Stimulated activated effector memory CD8-positive, alpha-beta T cell treated with anti-CD3 and anti-CD28 coated beads, Interleukin-12 subunit alpha, Interleukin-12 subunit beta, amount 100 ng/mL, for 72 hours (primary cell): ENCODE results near the gene VPS8.

Source experiments
- ATAC-seq: fragments of 150-1000 bp; cut with Tn5 transposase; 2 replicates; pipeline ENCODE4 v1.10.0; 2021
- DNase-seq, 2 donors: peaks; one replicate each; pipeline ENCODE4 v3.0.0; 2021 to 2022; ENCODE audit warnings: low spot score in 2 of 2
- H3K27ac Mint-ChIP-seq: one replicate; pipeline ENCODE4 v1.8.0; 2022; ENCODE audit warnings: mild to moderate bottlenecking, mixed read lengths
- H3K36me3 Mint-ChIP-seq: one replicate; pipeline ENCODE4 v1.8.0; 2022; ENCODE audit warnings: mild to moderate bottlenecking, mixed read lengths
- H3K4me1 Mint-ChIP-seq: one replicate; pipeline ENCODE4 v1.8.0; 2022; ENCODE audit warnings: mixed read lengths
- H3K4me3 Mint-ChIP-seq: one replicate; pipeline ENCODE4 v1.8.0; 2022; ENCODE audit warnings: mild to moderate bottlenecking, mixed read lengths
- H3K9me3 Mint-ChIP-seq: one replicate; pipeline ENCODE4 v1.8.0; 2022; ENCODE audit warnings: mixed read lengths

VPS8 gene

GRCh38 chr3:184848934-184849333 lies 37.0 kb downstream of the VPS8 start:
- ATAC-seq (no peak), DNase-seq (no peak)
- no peaks in the 10 kb centered on the region for H3K9me3 Mint-ChIP-seq
- H3K36me3 Mint-ChIP-seq, result peaks cover 44% of the 10 kb centered on the region
- H3K4me3 Mint-ChIP-seq, result no peak overlapping the region
- no peaks in the 10 kb centered on the region for H3K4me1 Mint-ChIP-seq
- no peak overlapping the region for H3K27ac Mint-ChIP-seq

- H3K4me3 Mint-ChIP-seq, result no peak overlapping the region
- no peaks in the 10 kb centered on the region for H3K4me1 Mint-ChIP-seq
- no peak for DNase-seq
- peaks cover 57% of the 10 kb centered on the region for H3K36me3 Mint-ChIP-seq
- H3K9me3 Mint-ChIP-seq, result no peaks in the 10 kb centered on the region
- no peak for ATAC-seq
- H3K27ac Mint-ChIP-seq, result no peak overlapping the region
Observed at GRCh38 chr3:184850201-184850600, 38.2 kb downstream of the VPS8 start.

- no peak for ATAC-seq
- Mint-ChIP-seq H3K36me3 (peaks cover 86% of the 10 kb centered on the region), H3K4me3 (no peak overlapping the region), H3K27ac (no peak overlapping the region), H3K4me1 (no peaks in the 10 kb centered on the region), H3K9me3 (no peaks in the 10 kb centered on the region)
- DNase-seq, result no peak
Observed at GRCh38 chr3:184857099-184857498, 45.1 kb downstream of the VPS8 start.

GRCh38 chr3:184864000-184864399 lies 52.0 kb downstream of the VPS8 start:
- DNase-seq (no peak), ATAC-seq (no peak)
- Mint-ChIP-seq H3K9me3 (no peaks in the 10 kb centered on the region), H3K36me3 (peaks cover 89% of the 10 kb centered on the region), H3K4me3 (no peak overlapping the region), H3K27ac (no peak overlapping the region), H3K4me1 (no peaks in the 10 kb centered on the region)

GRCh38 chr3:184868477-184868876 lies 56.5 kb downstream of the VPS8 start:
- ATAC-seq, result no peak
- no peak overlapping the region for H3K27ac Mint-ChIP-seq
- no peak overlapping the region for H3K4me3 Mint-ChIP-seq
- peaks cover 84% of the 10 kb centered on the region for H3K36me3 Mint-ChIP-seq
- peaks cover 7% of the 10 kb centered on the region for H3K4me1 Mint-ChIP-seq
- no peak for DNase-seq
- no peaks in the 10 kb centered on the region for H3K9me3 Mint-ChIP-seq

GRCh38 chr3:184872200-184872599 lies 60.2 kb downstream of the VPS8 start:
- ATAC-seq (peak; percentile 88), DNase-seq (no peak)
- peaks cover 62% of the 10 kb centered on the region for H3K36me3 Mint-ChIP-seq
- peaks cover 7% of the 10 kb centered on the region for H3K4me1 Mint-ChIP-seq
- H3K27ac Mint-ChIP-seq, result peak overlapping the region; percentile 6
- no peak overlapping the region for H3K4me3 Mint-ChIP-seq
- no peaks in the 10 kb centered on the region for H3K9me3 Mint-ChIP-seq

- Mint-ChIP-seq H3K4me1 (peaks cover 7% of the 10 kb centered on the region), H3K4me3 (no peak overlapping the region), H3K27ac (no peak overlapping the region), H3K9me3 (no peaks in the 10 kb centered on the region), H3K36me3 (peaks cover 56% of the 10 kb centered on the region)
- no peak for ATAC-seq
- DNase-seq, result no peak
Observed at GRCh38 chr3:184873141-184873540, 61.2 kb downstream of the VPS8 start.

GRCh38 chr3:184874709-184875644 lies 63.0 kb downstream of the VPS8 start:
- no peak overlapping the region for H3K27ac Mint-ChIP-seq
- DNase-seq (no peak), ATAC-seq (no peak)
- H3K9me3 Mint-ChIP-seq, result no peaks in the 10 kb centered on the region
- H3K36me3 Mint-ChIP-seq, result peaks cover 42% of the 10 kb centered on the region
- H3K4me1 Mint-ChIP-seq, result peaks cover 7% of the 10 kb centered on the region
- no peak overlapping the region for H3K4me3 Mint-ChIP-seq

GRCh38 chr3:184880276-184881019 lies 68.5 kb downstream of the VPS8 start:
- no peak for ATAC-seq
- no peak for DNase-seq
- Mint-ChIP-seq H3K9me3 (no peaks in the 10 kb centered on the region), H3K4me3 (no peak overlapping the region), H3K4me1 (no peaks in the 10 kb centered on the region), H3K27ac (no peak overlapping the region), H3K36me3 (peaks cover 29% of the 10 kb centered on the region)

GRCh38 chr3:184884359-184885017 lies 72.5 kb downstream of the VPS8 start:
- Mint-ChIP-seq H3K4me1 (no peaks in the 10 kb centered on the region), H3K27ac (no peak overlapping the region), H3K4me3 (no peak overlapping the region), H3K9me3 (no peaks in the 10 kb centered on the region), H3K36me3 (peaks cover 43% of the 10 kb centered on the region)
- no peak for DNase-seq
- no peak for ATAC-seq

GRCh38 chr3:184885112-184885511 lies 73.1 kb downstream of the VPS8 start:
- H3K4me3 Mint-ChIP-seq, result no peak overlapping the region
- no peaks in the 10 kb centered on the region for H3K4me1 Mint-ChIP-seq
- peaks cover 48% of the 10 kb centered on the region for H3K36me3 Mint-ChIP-seq
- no peaks in the 10 kb centered on the region for H3K9me3 Mint-ChIP-seq
- ATAC-seq (no peak), DNase-seq (no peak)
- H3K27ac Mint-ChIP-seq, result no peak overlapping the region

GRCh38 chr3:184887574-184887973 lies 75.6 kb downstream of the VPS8 start:
- DNase-seq, result no peak
- Mint-ChIP-seq H3K9me3 (no peaks in the 10 kb centered on the region), H3K36me3 (peaks cover 37% of the 10 kb centered on the region), H3K4me1 (no peaks in the 10 kb centered on the region), H3K27ac (no peak overlapping the region), H3K4me3 (no peak overlapping the region)
- no peak for ATAC-seq

GRCh38 chr3:184889312-184889904 lies 77.4 kb downstream of the VPS8 start:
- Mint-ChIP-seq H3K4me3 (no peak overlapping the region), H3K27ac (peak overlapping the region; percentile 15), H3K4me1 (no peaks in the 10 kb centered on the region), H3K36me3 (peaks cover 31% of the 10 kb centered on the region), H3K9me3 (no peaks in the 10 kb centered on the region)
- DNase-seq, result no peak
- ATAC-seq, result no peak

GRCh38 chr3:184894051-184894450 lies 82.1 kb downstream of the VPS8 start:
- H3K9me3 Mint-ChIP-seq, result no peaks in the 10 kb centered on the region

GRCh38 chr3:184895350-184895749 lies 83.4 kb downstream of the VPS8 start:
- Mint-ChIP-seq H3K4me3 (no peak overlapping the region), H3K9me3 (no peaks in the 10 kb centered on the region), H3K4me1 (no peaks in the 10 kb centered on the region), H3K27ac (no peak overlapping the region), H3K36me3 (no peaks in the 10 kb centered on the region)
- DNase-seq, result no peak
- no peak for ATAC-seq

More at GRCh38 chr3:184894051-184894450, 82.1 kb downstream of the VPS8 start:
- ATAC-seq (no peak), DNase-seq (no peak)
- peaks cover 10% of the 10 kb centered on the region for H3K36me3 Mint-ChIP-seq
- H3K4me3 Mint-ChIP-seq, result no peak overlapping the region
- no peak overlapping the region for H3K27ac Mint-ChIP-seq
- no peaks in the 10 kb centered on the region for H3K4me1 Mint-ChIP-seq
